Activated CD4-positive, CD25-positive, alpha-beta regulatory T cell (primary cell): ENCODE measurements around the gene GPR139.

ENCODE experiments used
- DNase-seq, 4 experiments: peaks; one replicate each; lab custom pipeline; 2025; lab: John Stamatoyannopoulos, UW

The GPR139 gene

GRCh38 chr16:20073203-20074098 is at the start of gene GPR139:
GPR139 (minus strand) TSS chr16:20073890; CDS start chr16:20073616, 274 bp downstream.
- no peak for DNase-seq

GRCh38 chr16:20122011-20122410 is 48.3 kb upstream of the GPR139 start:
- DNase-seq: no peak

GRCh38 chr16:20114356-20114755 is 40.7 kb upstream of the GPR139 start:
- no peak for DNase-seq

- DNase-seq: no peak
These were observed 37.5 kb upstream of the GPR139 start for GRCh38 chr16:20111143-20111542.

- DNase-seq: no peak
These were observed 33.4 kb upstream of the GPR139 start for GRCh38 chr16:20107083-20107482.

GRCh38 chr16:20104563-20105183 is 31.0 kb upstream of the GPR139 start:
- DNase-seq: no peak

GRCh38 chr16:20102521-20102920 is 28.8 kb upstream of the GPR139 start:
- DNase-seq: no peak

GRCh38 chr16:20102021-20102420 is 28.3 kb upstream of the GPR139 start:
- DNase-seq: no peak

- no peak for DNase-seq
These were observed 25.7 kb upstream of the GPR139 start for GRCh38 chr16:20099375-20099774.

- no peak for DNase-seq
These were observed 20.5 kb upstream of the GPR139 start for GRCh38 chr16:20094157-20094556.

GRCh38 chr16:20089246-20089965 is 15.7 kb upstream of the GPR139 start:
- no peak for DNase-seq

- DNase-seq: no peak
These were observed 11.0 kb upstream of the GPR139 start for GRCh38 chr16:20084624-20085226.

GRCh38 chr16:20079106-20079505 is 5.4 kb upstream of the GPR139 start:
- no peak for DNase-seq

GRCh38 chr16:20075243-20075642 is 1.6 kb upstream of the GPR139 start:
- no peak for DNase-seq

GRCh38 chr16:20074099-20074991 is 655 bp upstream of the GPR139 start:
- DNase-seq: no peak

- DNase-seq: no peak
These were observed 852 bp downstream of the GPR139 start for GRCh38 chr16:20072874-20073202.

GRCh38 chr16:20072146-20072873 is 1.4 kb downstream of the GPR139 start:
- DNase-seq: no peak

- DNase-seq: no peak
These were observed 8.8 kb downstream of the GPR139 start for GRCh38 chr16:20064931-20065330.

- no peak for DNase-seq
These were observed 9.2 kb downstream of the GPR139 start for GRCh38 chr16:20064520-20064919.

GRCh38 chr16:20061132-20061531 is 12.6 kb downstream of the GPR139 start:
- no peak for DNase-seq

GRCh38 chr16:20056436-20056835 is 17.3 kb downstream of the GPR139 start:
- no peak for DNase-seq
